Activated gamma-delta T cell (primary cell): ENCODE data around the gene CD34.
"Not testable (repeated sequence)": the region's sequence is repeated elsewhere in the genome, so short reads cannot be mapped to it uniquely, and the experiment has no call there.

ENCODE experiments used
- DNase-seq: peaks from one replicate; lab custom pipeline; 2025; lab: John Stamatoyannopoulos, UW
- total RNA-seq, 2 donors: gene quantifications; one replicate each; lab custom pipeline; 2026; lab: John Stamatoyannopoulos, UW

The CD34 gene
- total RNA-seq, result 0.41 to 7.9 reads per million in 2 donors

GRCh38 chr1:207910591-207911354, at the start of gene CD34:
Gene CD34 (minus strand): TSS chr1:207911125. CDS start chr1:207911080, 45 bp downstream.
- DNase-seq, result no peak

- DNase-seq, result no peak
Measured at GRCh38 chr1:207960346-207960745, 49.4 kb upstream of the CD34 start.

GRCh38 chr1:207959910-207960309, 49.0 kb upstream of the CD34 start:
- DNase-seq, result no peak

- peak; percentile 11 for DNase-seq
Measured at GRCh38 chr1:207959141-207959825, 48.4 kb upstream of the CD34 start.

GRCh38 chr1:207958376-207959139, 47.6 kb upstream of the CD34 start:
- no peak for DNase-seq

GRCh38 chr1:207956986-207957385, 46.1 kb upstream of the CD34 start:
- DNase-seq, result no peak

GRCh38 chr1:207954104-207954503, 43.2 kb upstream of the CD34 start:
- DNase-seq, result no peak

- no peak for DNase-seq
Measured at GRCh38 chr1:207952617-207953542, 42.0 kb upstream of the CD34 start.

GRCh38 chr1:207951652-207952051, 40.7 kb upstream of the CD34 start:
- no peak for DNase-seq

- DNase-seq, result no peak
Measured at GRCh38 chr1:207950750-207951149, 39.8 kb upstream of the CD34 start.

- DNase-seq, result no peak
Measured at GRCh38 chr1:207949571-207950195, 38.8 kb upstream of the CD34 start.

GRCh38 chr1:207948536-207949250, 37.8 kb upstream of the CD34 start:
- no peak for DNase-seq

- no peak for DNase-seq
Measured at GRCh38 chr1:207946756-207947155, 35.8 kb upstream of the CD34 start.

- DNase-seq, result no peak
Measured at GRCh38 chr1:207944571-207944970, 33.6 kb upstream of the CD34 start.

- not testable (repeated sequence) for DNase-seq
Measured at GRCh38 chr1:207942337-207942741, 31.4 kb upstream of the CD34 start.

GRCh38 chr1:207941665-207942064, 30.7 kb upstream of the CD34 start:
- no peak for DNase-seq

- DNase-seq, result no peak
Measured at GRCh38 chr1:207938016-207938415, 27.1 kb upstream of the CD34 start.

- no peak for DNase-seq
Measured at GRCh38 chr1:207937204-207937603, 26.3 kb upstream of the CD34 start.

GRCh38 chr1:207935166-207935583, 24.2 kb upstream of the CD34 start:
- DNase-seq, result no peak

GRCh38 chr1:207933205-207933800, 22.4 kb upstream of the CD34 start:
- DNase-seq, result no peak
